ENCODE data around the gene ATP5F1C.
"Not testable (repeated sequence)": the region's sequence is repeated elsewhere in the genome, so short reads cannot be mapped to it uniquely, and the experiment has no call there.

ATP5F1C gene

GRCh38 chr10:7794251-7795026 lies 6.5 kb downstream of the ATP5F1C start:
- DNase-seq: peak in 1 of 2 donors; percentile 56

DNA sequence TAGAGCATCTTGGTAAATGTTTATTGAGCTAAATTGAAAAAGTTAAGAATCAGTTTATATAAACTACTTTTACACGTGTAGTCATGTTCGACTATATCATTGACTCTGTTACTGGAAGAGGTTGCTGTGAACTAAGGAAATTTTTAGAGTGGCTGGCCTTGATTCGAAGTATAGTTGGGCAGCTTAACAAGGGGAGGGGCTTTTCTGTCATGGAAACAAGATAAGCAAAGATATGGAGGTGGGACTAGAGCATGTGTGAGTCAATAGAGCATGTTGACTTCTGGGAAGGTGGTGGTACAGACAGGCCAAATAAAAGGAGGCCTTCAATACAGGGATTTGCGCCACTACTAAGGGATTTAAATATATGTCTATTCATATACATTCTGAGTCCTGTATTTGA lies 7.6 kb downstream of the ATP5F1C start:
- no peak for DNase-seq

- DNase-seq: peak in 1 of 2 donors; percentile 15
Observed at GRCh38 chr10:7797582-7797981, 9.6 kb downstream of the ATP5F1C start.

GRCh38 chr10:7802606-7803005 lies 14.6 kb downstream of the ATP5F1C start:
- no peak for DNase-seq

GRCh38 chr10:7804216-7804615 lies 16.2 kb downstream of the ATP5F1C start:
- DNase-seq: no peak

GRCh38 chr10:7804741-7805140 lies 16.8 kb downstream of the ATP5F1C start:
- DNase-seq: no peak

- DNase-seq: no peak
Observed at GRCh38 chr10:7808686-7809267, 20.8 kb downstream of the ATP5F1C start.

DNA sequence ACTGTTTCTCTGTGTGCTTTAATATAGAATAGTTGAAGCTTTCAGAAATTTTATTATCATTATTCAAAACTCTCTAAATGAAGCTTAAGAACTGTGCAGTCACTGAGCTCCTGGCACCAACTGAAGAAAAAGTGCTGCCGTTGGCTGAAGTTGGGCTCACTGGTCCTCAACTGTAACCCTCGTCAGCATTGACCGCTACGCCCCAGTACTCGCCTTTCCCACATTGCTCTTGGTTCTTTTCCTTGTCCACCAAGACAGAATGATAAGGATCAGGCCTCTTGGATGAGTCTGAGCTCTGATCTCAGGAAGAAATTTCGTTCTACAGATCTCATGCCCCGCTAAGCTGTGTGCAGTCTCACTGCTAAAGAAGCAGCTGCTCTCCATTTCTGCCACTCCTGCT lies 22.5 kb downstream of the ATP5F1C start:
- DNase-seq: no peak

DNA sequence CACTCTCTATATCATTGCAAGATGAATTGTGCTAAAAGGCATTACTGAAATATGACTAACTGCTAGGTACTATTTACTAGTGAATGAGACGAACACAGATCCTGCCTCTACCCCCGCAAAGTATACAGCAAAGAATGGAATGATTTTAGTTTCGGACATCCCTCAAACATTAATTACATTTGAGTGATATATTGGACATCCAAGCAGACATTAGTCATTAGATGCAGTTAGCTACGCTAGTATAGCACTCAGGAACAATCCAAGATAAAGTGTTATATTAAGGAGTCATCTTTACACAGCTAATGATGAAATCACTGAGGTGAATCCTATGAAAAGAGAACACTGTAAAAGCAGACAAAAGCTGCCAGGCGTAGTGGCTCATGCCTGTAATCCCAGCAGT lies 23.0 kb downstream of the ATP5F1C start:
- no peak for DNase-seq

GRCh38 chr10:7811743-7812142 lies 23.8 kb downstream of the ATP5F1C start:
- DNase-seq: not testable (repeated sequence)

GRCh38 chr10:7813481-7813880 lies 25.5 kb downstream of the ATP5F1C start:
- no peak for DNase-seq

DNA sequence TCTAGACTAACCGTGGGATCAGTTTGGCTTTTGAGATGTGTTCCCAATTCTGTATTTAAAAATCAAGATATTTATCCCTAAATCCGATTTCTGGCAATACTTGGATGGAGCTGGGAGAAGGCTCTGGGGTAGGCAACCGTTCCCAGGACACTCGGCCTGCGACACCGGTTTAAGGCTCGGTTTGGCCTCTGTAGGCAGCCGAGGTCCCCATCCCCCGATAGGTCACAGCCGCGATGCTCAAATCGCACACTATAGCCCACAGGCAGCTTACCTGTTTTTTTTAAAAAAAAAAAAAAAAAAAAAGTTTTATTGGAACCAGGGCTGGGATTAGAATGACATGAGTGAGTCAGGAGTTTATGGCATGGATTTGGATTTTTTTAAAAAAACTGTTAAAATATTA lies 29.6 kb downstream of the ATP5F1C start:
- DNase-seq: no peak

GRCh38 chr10:7817984-7818294 lies 30.0 kb downstream of the ATP5F1C start:
- no peak for DNase-seq

DNA sequence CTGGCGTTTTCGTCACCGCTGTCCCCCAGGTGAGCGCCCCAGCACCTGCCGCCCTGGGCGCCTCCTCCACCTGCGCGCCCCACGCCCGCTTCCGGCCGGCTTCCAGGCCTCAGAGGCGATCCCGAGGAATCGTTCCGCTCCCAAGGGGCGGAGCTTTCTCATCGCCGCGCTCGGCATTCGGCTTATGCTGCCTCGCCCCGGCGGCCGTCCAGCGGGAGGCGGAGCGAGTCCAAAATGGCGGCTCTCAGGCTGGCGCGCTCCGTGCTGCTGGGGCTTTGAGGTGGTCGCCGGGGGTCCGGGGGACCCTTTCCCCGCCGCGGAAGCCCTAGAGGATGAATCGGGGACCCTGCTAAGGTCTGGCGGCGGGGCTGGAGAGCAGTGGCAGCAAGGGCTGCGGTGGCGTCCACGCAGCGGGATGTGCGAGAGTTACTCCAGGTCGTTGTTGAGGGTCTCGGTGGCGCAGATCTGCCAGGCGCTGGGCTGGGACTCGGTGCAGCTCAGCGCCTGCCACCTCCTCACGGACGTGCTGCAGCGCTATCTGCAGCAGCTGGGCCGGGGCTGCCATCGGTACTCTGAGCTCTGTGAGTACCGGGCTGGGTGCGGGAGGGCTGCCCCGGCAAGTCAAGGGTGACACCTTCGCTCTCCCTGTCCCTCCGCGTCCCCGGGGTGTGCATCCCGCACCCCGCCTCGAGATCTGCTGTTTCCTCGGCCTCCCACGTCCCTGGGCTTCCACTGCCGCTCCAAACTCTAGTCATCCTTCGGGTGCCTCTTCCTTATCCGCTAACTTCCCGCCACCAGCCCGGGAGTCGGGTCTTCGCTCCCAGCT lies 30.5 kb downstream of the ATP5F1C start, which contains the start of gene TAF3:
TAF3 (plus strand) TSS at position 211 of the 826 bp plus-strand sequence; CDS start at position 416, 205 bp downstream.
- peak; percentile 75 to 93 for DNase-seq

- DNase-seq: peak; percentile 21 to 48
Observed at GRCh38 chr10:7819121-7819460, 31.1 kb downstream of the ATP5F1C start.

GRCh38 chr10:7824251-7824650 lies 36.3 kb downstream of the ATP5F1C start:
- no peak for DNase-seq

DNA sequence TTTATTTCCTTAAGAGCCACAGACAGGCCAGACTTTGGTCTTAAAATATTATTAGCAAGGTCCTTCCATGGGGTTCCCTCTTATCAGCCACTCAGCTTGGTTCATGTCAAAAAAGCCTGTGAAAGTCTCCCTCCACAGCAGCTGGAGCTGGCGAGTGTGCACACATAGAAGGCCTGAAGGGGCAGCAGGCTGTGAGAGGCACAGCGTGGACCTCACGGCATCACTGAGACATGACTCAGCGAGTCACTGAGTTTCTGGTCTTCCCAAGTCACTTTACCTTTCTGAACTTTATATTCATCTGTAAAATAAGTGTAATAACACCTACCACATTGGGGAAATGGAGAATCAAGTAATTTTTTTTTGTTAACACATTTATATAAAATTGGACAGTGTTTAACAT lies 39.0 kb downstream of the ATP5F1C start:
- no peak for DNase-seq

DNA sequence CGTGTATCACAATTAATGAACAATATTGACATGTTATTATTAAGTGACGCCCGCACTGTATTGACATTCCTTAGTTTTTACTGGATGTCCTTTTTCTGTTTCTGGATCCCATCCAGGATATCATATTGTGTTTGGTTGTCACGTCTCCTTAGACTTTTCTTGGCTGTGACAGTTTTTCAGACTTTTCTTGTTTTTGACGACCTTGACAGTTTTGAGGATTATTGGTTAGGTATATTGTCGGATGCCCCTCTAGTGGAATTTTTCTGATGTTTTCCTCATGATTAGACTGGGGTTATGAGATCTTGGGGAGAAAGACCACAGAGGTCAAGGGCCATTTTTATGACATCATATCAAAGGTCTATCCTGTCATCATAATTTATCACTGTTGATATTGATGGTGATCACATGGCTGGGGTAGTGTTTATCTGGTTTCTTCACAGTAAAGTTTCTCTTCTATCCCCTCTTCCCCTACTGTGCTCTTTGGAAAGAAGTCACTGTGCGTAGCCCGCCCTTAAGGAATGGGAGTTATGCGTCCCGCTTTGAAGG lies 41.4 kb downstream of the ATP5F1C start:
- no peak for DNase-seq

- DNase-seq: no peak
Observed at GRCh38 chr10:7832060-7832459, 44.1 kb downstream of the ATP5F1C start.

GRCh38 chr10:7833210-7833609 lies 45.2 kb downstream of the ATP5F1C start:
- DNase-seq: no peak

GRCh38 chr10:7834262-7834661 lies 46.3 kb downstream of the ATP5F1C start:
- DNase-seq: no peak

DNA sequence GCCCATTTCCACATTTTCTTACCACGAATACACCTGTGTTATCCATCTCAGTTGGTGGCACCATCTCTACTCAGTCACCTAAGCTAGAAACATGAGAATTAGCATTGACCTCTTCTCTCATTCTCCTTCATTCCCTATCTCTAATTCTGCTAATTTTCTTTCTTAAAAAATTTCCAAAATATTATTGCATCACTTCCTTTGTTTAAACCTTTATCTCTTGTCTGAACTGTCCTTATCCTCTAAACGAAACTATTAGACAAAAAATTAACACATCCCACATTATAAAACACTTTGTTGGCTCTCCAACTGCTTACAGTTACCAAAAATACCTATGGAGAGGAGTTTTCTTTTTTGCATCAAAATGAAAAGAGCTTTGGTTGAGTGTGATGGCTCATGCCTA lies 48.6 kb downstream of the ATP5F1C start:
- no peak for DNase-seq

- DNase-seq: no peak
Observed at GRCh38 chr10:7846591-7846990, 58.6 kb downstream of the ATP5F1C start.
